ENCODE measurements around the gene UGT1A8.
"Not testable (repeated sequence)": the region's sequence is repeated elsewhere in the genome, so short reads cannot be mapped to it uniquely, and the experiment has no call there.

The UGT1A8 gene

DNA sequence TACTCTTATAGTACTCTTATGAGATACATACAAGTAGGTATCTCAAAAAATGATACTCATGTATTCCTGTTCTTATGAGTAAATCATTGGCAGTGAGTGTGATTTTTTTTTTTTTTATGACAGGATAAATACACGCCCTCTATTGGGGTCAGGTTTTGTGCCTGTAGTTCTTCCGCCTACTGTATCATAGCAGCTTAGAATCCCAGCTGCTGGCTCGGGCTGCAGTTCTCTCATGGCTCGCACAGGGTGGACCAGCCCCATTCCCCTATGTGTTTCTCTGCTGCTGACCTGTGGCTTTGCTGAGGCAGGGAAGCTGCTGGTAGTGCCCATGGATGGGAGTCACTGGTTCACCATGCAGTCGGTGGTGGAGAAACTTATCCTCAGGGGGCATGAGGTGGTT, at the start of gene UGT1A8:
Gene UGT1A8 (plus strand): TSS at position 158 of the 400 bp plus-strand sequence. CDS start 75 bp downstream, at position 233.
- H3K9ac ChIP-seq (ENCODE audit: low read length); H3K9me3 ChIP-seq (ENCODE audit: insufficient read depth, low read length); H3K4me1 ChIP-seq (ENCODE audit: low read length); H3K27ac ChIP-seq (ENCODE audit: low read length); H3K4me3 ChIP-seq (ENCODE audit: low read length); H3K27me3 ChIP-seq (ENCODE audit: low read depth, low read length); H2AFZ ChIP-seq (ENCODE audit: low read depth, low read length); H4K20me1 ChIP-seq (ENCODE audit: insufficient read depth, low read length); H3K4me2 ChIP-seq (ENCODE audit: low read length); H3K36me3 ChIP-seq (replicated peaks; ENCODE audit: low read depth, low read length); H3K79me2 ChIP-seq (ENCODE audit: low read length): not testable (repeated sequence)

GRCh38 chr2:233571001-233571400, 46.4 kb upstream of the UGT1A8 start:
- no peaks in the 10 kb centered on the region for H4K20me1 ChIP-seq (ENCODE audit: insufficient read depth, low read length)

DNA sequence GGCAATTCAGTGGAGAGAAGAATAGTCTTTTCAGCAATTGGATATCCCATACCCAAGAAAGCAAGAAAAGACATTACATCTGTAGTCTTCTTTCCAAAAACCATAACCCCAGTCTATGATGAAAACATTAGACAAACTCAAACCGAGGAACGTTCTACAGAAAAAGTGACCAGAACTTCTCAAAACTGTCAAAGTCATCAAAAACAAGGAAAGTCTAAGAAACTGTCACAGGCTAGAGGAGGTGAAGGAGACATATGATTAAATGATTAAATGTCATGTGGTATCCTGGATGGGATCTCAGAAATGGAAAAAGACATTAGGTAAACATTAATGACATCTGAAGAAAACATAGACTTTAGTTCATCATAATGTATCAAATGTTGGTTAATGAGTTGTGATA, 46.0 kb upstream of the UGT1A8 start:
- no peaks in the 10 kb centered on the region for H3K36me3 ChIP-seq (replicated peaks; ENCODE audit: low read depth, low read length)
- TF ChIP-seq EZH2phosphoT487 (IDR thresholded peaks at IDR 0.05; ENCODE audit: low read depth), result no peak
- TF ChIP-seq, protein P1, sequence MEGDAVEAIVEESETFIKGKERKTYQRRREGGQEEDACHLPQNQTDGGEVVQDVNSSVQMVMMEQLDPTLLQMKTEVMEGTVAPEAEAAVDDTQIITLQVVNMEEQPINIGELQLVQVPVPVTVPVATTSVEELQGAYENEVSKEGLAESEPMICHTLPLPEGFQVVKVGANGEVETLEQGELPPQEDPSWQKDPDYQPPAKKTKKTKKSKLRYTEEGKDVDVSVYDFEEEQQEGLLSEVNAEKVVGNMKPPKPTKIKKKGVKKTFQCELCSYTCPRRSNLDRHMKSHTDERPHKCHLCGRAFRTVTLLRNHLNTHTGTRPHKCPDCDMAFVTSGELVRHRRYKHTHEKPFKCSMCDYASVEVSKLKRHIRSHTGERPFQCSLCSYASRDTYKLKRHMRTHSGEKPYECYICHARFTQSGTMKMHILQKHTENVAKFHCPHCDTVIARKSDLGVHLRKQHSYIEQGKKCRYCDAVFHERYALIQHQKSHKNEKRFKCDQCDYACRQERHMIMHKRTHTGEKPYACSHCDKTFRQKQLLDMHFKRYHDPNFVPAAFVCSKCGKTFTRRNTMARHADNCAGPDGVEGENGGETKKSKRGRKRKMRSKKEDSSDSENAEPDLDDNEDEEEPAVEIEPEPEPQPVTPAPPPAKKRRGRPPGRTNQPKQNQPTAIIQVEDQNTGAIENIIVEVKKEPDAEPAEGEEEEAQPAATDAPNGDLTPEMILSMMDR (IDR thresholded peaks at IDR 0.05; ENCODE audit: low read depth, low read length), result no peak
- H3K9me3 ChIP-seq (ENCODE audit: insufficient read depth, low read length), result no peaks in the 10 kb centered on the region
- no peaks in the 10 kb centered on the region for H3K27me3 ChIP-seq (ENCODE audit: low read depth, low read length)
- H3K27ac ChIP-seq (ENCODE audit: low read length), result no peak overlapping the region
- no peaks in the 10 kb centered on the region for H3K4me1 ChIP-seq (ENCODE audit: low read length)
- no peak overlapping the region for H2AFZ ChIP-seq (ENCODE audit: low read depth, low read length)
- no peak overlapping the region for H3K4me2 ChIP-seq (ENCODE audit: low read length)
- no peaks in the 10 kb centered on the region for H3K79me2 ChIP-seq (ENCODE audit: low read length)
- no peaks in the 10 kb centered on the region for H4K20me1 ChIP-seq (ENCODE audit: insufficient read depth, low read length)
- H3K4me3 ChIP-seq (ENCODE audit: low read length), result no peak overlapping the region
- H3K9ac ChIP-seq (ENCODE audit: low read length), result no peak overlapping the region

More at GRCh38 chr2:233571001-233571400, 46.4 kb upstream of the UGT1A8 start:
- TF ChIP-seq, protein P1 (IDR thresholded peaks at IDR 0.05; ENCODE audit: low read depth, low read length), result no peak
- TF ChIP-seq EZH2phosphoT487 (IDR thresholded peaks at IDR 0.05; ENCODE audit: low read depth), result no peak
- no peaks in the 10 kb centered on the region for H3K9me3 ChIP-seq (ENCODE audit: insufficient read depth, low read length)
- no peaks in the 10 kb centered on the region for H3K27me3 ChIP-seq (ENCODE audit: low read depth, low read length)
- H2AFZ ChIP-seq (ENCODE audit: low read depth, low read length), result no peak overlapping the region
- H3K27ac ChIP-seq (ENCODE audit: low read length), result no peak overlapping the region
- no peak overlapping the region for H3K4me2 ChIP-seq (ENCODE audit: low read length)
- H3K36me3 ChIP-seq (replicated peaks; ENCODE audit: low read depth, low read length), result no peaks in the 10 kb centered on the region
- H3K4me1 ChIP-seq (ENCODE audit: low read length), result no peaks in the 10 kb centered on the region
- H3K4me3 ChIP-seq (ENCODE audit: low read length), result no peak overlapping the region
- H3K79me2 ChIP-seq (ENCODE audit: low read length), result no peaks in the 10 kb centered on the region
- no peak overlapping the region for H3K9ac ChIP-seq (ENCODE audit: low read length)

DNA sequence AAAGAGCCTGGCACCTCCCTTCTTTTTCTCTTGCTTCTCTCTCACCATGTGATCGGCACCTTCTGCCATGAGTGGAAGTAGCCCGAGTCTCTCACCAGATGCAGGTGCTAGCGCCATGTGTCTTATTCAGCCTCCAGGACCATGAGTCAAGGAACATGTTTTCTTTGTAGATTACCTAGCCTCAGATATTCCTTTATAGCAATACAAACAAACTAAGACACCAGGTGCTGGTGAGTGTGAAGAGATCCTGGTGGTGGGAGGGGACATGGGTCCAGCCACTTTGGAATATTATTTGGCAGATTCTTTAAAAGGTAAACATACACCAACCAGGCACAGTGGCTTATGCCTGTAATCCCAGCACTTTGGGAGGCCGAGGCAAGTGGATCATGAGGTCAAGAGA, 45.0 kb upstream of the UGT1A8 start:
- Histone ChIP-seq H3K79me2 (ENCODE audit: low read length) (no peaks in the 10 kb centered on the region), H2AFZ (ENCODE audit: low read depth, low read length) (no peak overlapping the region), H3K9me3 (ENCODE audit: insufficient read depth, low read length) (no peaks in the 10 kb centered on the region), H3K4me2 (ENCODE audit: low read length) (no peak overlapping the region), H3K4me1 (ENCODE audit: low read length) (no peaks in the 10 kb centered on the region), H3K9ac (ENCODE audit: low read length) (no peak overlapping the region), H4K20me1 (ENCODE audit: insufficient read depth, low read length) (no peaks in the 10 kb centered on the region), H3K27ac (ENCODE audit: low read length) (no peak overlapping the region), H3K4me3 (ENCODE audit: low read length) (no peak overlapping the region), H3K36me3 (replicated peaks; ENCODE audit: low read depth, low read length) (no peaks in the 10 kb centered on the region), H3K27me3 (ENCODE audit: low read depth, low read length) (no peaks in the 10 kb centered on the region)
- no peak for TF ChIP-seq EZH2phosphoT487 (IDR thresholded peaks at IDR 0.05; ENCODE audit: low read depth)
- TF ChIP-seq, protein P1 (IDR thresholded peaks at IDR 0.05; ENCODE audit: low read depth, low read length), result no peak

- H3K4me3 ChIP-seq (ENCODE audit: low read length); H4K20me1 ChIP-seq (ENCODE audit: insufficient read depth, low read length); H3K79me2 ChIP-seq (ENCODE audit: low read length); H2AFZ ChIP-seq (ENCODE audit: low read depth, low read length); H3K4me2 ChIP-seq (ENCODE audit: low read length); H3K27ac ChIP-seq (ENCODE audit: low read length); H3K4me1 ChIP-seq (ENCODE audit: low read length); H3K9me3 ChIP-seq (ENCODE audit: insufficient read depth, low read length); H3K27me3 ChIP-seq (ENCODE audit: low read depth, low read length); H3K9ac ChIP-seq (ENCODE audit: low read length); H3K36me3 ChIP-seq (replicated peaks; ENCODE audit: low read depth, low read length): not testable (repeated sequence)
These were observed 40.1 kb upstream of the UGT1A8 start for GRCh38 chr2:233577341-233577740.

- not testable (repeated sequence) for H3K4me2 ChIP-seq (ENCODE audit: low read length); H3K4me3 ChIP-seq (ENCODE audit: low read length); H3K79me2 ChIP-seq (ENCODE audit: low read length); H2AFZ ChIP-seq (ENCODE audit: low read depth, low read length); H3K9me3 ChIP-seq (ENCODE audit: insufficient read depth, low read length); H3K27ac ChIP-seq (ENCODE audit: low read length); H3K36me3 ChIP-seq (replicated peaks; ENCODE audit: low read depth, low read length); H3K9ac ChIP-seq (ENCODE audit: low read length); H4K20me1 ChIP-seq (ENCODE audit: insufficient read depth, low read length); H3K27me3 ChIP-seq (ENCODE audit: low read depth, low read length)
- peaks cover 11% of the 10 kb centered on the region for H3K4me1 ChIP-seq (ENCODE audit: low read length)
These were observed 34.0 kb upstream of the UGT1A8 start for GRCh38 chr2:233583217-233583965.

Measured in OCI-LY3 (cell line).